MCF 10A (cell line): ENCODE results near the gene SETD3. TPM values are rescaled to one million over a fixed set of nuclear protein-coding genes. Genes with fewer than 3 reads are reported as not detected.

Experiments
- BruUV-seq: library from RNA; stranded (reverse); fragments of 400-500 nt; replicated peaks from 2 replicates; lab custom pipeline; 2021; lab: Mats Ljungman, UMichigan
- CTCF ChIA-PET: fragments of 300-600 bp; sonication (Branson Sonifier 250); formaldehyde crosslinking; extraction: SDS; loops from one replicate; lab custom pipeline; 2021; ENCODE audit warnings: antibody characterized with exemption, inconsistent platforms; lab: Yijun Ruan, JAX
- POLR2A ChIA-PET: fragments of 300-600, 350-650 bp; sonication (Branson Sonifier 250); formaldehyde crosslinking; extraction: SDS; loops from one replicate; lab custom pipeline; 2020; ENCODE audit warnings: antibody characterized with exemption, inconsistent platforms; lab: Yijun Ruan, JAX
- DNase-seq: peaks from one replicate; pipeline ENCODE4 v3.0.0-alpha.2; 2018; ENCODE audit not compliant: unreplicated experiment
- H3K27ac Mint-ChIP-seq: one replicate; pipeline ENCODE4 v1.8.0; 2022; ENCODE audit warnings: mild to moderate bottlenecking, low read depth, mixed read lengths; ENCODE audit not compliant: unreplicated experiment
- H3K27me3 Mint-ChIP-seq: one replicate; pipeline ENCODE4 v1.8.0; 2022; ENCODE audit warnings: mixed read lengths; ENCODE audit not compliant: insufficient read depth, unreplicated experiment
- H3K36me3 Mint-ChIP-seq: one replicate; pipeline ENCODE4 v1.8.0; 2022; ENCODE audit warnings: mild to moderate bottlenecking, moderate library complexity, mixed read lengths; ENCODE audit not compliant: insufficient read depth, unreplicated experiment
- H3K4me1 Mint-ChIP-seq: one replicate; pipeline ENCODE4 v1.8.0; 2022; ENCODE audit warnings: mixed read lengths; ENCODE audit not compliant: insufficient read depth, unreplicated experiment
- H3K4me3 Mint-ChIP-seq: one replicate; pipeline ENCODE4 v1.8.0; 2022; ENCODE audit warnings: mild to moderate bottlenecking, moderate library complexity, mixed read lengths; ENCODE audit not compliant: unreplicated experiment
- H3K9me3 Mint-ChIP-seq: one replicate; pipeline ENCODE4 v1.8.0; 2022; ENCODE audit warnings: mixed read lengths; ENCODE audit not compliant: unreplicated experiment
- intact Hi-C: fragments of 100-400 bp; cut with micrococcal nuclease; formaldehyde crosslinking; loops from 2 replicates; pipeline ENCODE4 v1.14.1; 2022
- total RNA-seq: library from RNA; stranded (reverse); gene quantifications from 2 replicates; pipeline ENCODE4 v1.2.3, GENCODE V29; 2022
- TF ChIP-seq, protein P1 (sequence below): fragments of 200-600 bp; IDR thresholded peaks from one replicate; pipeline ENCODE4 v1.8.0; 2022; ENCODE audit warnings: antibody characterized with exemption, mild to moderate bottlenecking; ENCODE audit not compliant: unreplicated experiment

The SETD3 gene
- total RNA-seq, 1 experiment from 2014 or later, result 50.6 TPM

DNA sequence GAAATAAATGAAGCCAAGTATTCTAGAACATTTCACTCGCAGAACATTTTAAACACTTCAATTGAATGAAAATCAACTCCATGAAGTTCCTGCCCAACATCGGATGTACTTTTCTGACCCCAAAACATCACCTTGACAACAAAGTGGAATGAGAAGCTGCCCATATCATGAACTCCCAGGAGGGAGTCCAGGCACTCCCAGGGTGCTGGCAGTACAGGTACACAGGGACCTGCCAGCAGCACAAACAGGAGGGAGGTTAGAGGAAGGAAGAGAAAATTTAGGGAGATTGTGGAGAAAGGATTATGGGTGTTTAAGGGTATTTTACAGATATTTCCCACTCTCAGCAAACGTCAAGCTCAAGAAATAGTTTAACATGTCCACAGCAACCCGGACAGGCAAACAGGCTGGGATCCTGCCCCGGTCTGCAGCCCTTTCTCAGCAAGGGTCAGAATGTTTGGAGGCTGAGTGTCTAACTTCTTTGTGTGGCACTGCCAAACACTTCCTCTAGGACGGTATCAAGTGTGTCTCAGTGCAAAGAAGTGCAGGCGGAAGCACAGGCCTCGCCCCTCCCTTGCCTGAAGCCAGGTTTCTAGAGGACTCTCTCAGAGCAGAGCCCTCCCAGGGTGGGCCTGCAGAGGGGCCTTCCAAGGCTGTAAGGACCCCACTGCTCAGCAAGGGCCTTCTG lies 72.2 kb downstream of the SETD3 start:
- no peak for DNase-seq
- no peaks in the 10 kb centered on the region for H3K9me3 Mint-ChIP-seq
- no TSS peak for BruUV-seq
- POLR2A ChIA-PET, result no interaction called here
- intact Hi-C loops, result no loop called here
- CTCF ChIA-PET, result interaction anchor here (1.1 kb wide), 1 partner anchor 20 kb away, joined by 4 read pairs; no protein-coding TSS in a partner anchor
- H3K27ac Mint-ChIP-seq, result no peak overlapping the region
- H3K27me3 Mint-ChIP-seq, result no peaks in the 10 kb centered on the region
- H3K4me1 Mint-ChIP-seq, result no peaks in the 10 kb centered on the region
- H3K36me3 Mint-ChIP-seq, result peaks cover 45% of the 10 kb centered on the region
- TF ChIP-seq, protein P1, sequence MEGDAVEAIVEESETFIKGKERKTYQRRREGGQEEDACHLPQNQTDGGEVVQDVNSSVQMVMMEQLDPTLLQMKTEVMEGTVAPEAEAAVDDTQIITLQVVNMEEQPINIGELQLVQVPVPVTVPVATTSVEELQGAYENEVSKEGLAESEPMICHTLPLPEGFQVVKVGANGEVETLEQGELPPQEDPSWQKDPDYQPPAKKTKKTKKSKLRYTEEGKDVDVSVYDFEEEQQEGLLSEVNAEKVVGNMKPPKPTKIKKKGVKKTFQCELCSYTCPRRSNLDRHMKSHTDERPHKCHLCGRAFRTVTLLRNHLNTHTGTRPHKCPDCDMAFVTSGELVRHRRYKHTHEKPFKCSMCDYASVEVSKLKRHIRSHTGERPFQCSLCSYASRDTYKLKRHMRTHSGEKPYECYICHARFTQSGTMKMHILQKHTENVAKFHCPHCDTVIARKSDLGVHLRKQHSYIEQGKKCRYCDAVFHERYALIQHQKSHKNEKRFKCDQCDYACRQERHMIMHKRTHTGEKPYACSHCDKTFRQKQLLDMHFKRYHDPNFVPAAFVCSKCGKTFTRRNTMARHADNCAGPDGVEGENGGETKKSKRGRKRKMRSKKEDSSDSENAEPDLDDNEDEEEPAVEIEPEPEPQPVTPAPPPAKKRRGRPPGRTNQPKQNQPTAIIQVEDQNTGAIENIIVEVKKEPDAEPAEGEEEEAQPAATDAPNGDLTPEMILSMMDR, result no peak
- H3K4me3 Mint-ChIP-seq, result no peak overlapping the region

DNA sequence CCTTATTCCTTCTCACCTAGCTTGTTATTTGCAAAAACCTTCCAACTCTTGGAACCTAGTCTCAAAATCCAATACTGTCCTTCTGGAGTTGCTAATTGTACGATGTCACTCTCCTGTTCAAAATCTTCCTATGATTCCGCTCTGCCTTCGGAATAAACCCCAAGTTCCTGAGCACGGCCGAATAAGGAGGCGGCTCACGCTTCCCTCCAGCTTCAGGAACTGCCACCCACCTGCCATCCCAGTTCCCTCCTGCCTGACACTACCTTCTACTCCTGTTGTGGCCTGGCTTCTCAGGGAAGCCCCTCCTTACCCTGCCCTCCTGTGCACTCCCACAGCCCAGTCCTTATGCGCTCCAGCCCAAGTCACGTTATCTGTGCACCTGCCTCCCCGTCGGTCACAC lies 73.2 kb downstream of the SETD3 start:
- H3K4me1 Mint-ChIP-seq, result no peaks in the 10 kb centered on the region
- H3K4me3 Mint-ChIP-seq, result no peak overlapping the region
- DNase-seq, result no peak
- TF ChIP-seq, protein P1, result no peak
- BruUV-seq, result no TSS peak
- intact Hi-C loops, result no loop called here
- CTCF ChIA-PET, result interaction anchor here (0.8 to 1.0 kb wide), 3 partner anchors 13 to 18 kb away, joined by 3 to 5 read pairs (median 3); no protein-coding TSS in a partner anchor
- H3K36me3 Mint-ChIP-seq, result peaks cover 50% of the 10 kb centered on the region
- no peak overlapping the region for H3K27ac Mint-ChIP-seq
- POLR2A ChIA-PET, result no interaction called here
- no peaks in the 10 kb centered on the region for H3K27me3 Mint-ChIP-seq
- H3K9me3 Mint-ChIP-seq, result no peaks in the 10 kb centered on the region

DNA sequence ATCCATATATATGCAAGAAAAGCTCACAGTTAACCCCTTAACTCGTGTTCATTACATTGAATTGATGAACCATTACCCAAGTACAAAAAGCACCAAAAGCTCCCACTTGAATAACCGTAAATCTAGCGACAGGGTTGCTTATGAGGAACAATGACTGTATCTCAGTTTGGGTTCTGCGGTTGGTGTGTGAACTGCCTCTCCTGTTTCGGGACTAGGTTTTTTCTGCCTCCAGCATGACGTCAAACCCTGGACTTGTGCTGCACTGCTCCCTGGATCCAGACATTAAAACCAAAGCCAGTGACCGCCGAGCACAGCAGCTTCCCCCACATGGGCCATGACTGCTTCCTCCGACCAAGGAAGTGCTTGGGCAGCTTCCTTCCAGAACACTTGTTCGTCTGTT lies 77.7 kb downstream of the SETD3 start:
- BruUV-seq, result no TSS peak
- ChIA-PET CTCF (interaction anchor here (1.2 to 2.6 kb wide), 2 partner anchors 10 to 128 kb away, joined by 3 to 11 read pairs; no protein-coding TSS in a partner anchor), POLR2A (interaction anchor here (0.7 kb wide), 1 partner anchor 15 kb away, joined by 3 read pairs; no protein-coding TSS in a partner anchor)
- intact Hi-C loops, result no loop called here
- H3K4me1 Mint-ChIP-seq, result no peaks in the 10 kb centered on the region
- peak overlapping the region; percentile 24 for H3K27ac Mint-ChIP-seq
- TF ChIP-seq, protein P1, result no peak
- no peaks in the 10 kb centered on the region for H3K27me3 Mint-ChIP-seq
- no peak for DNase-seq
- no peak overlapping the region for H3K4me3 Mint-ChIP-seq
- H3K36me3 Mint-ChIP-seq, result peaks cover 53% of the 10 kb centered on the region
- H3K9me3 Mint-ChIP-seq, result no peaks in the 10 kb centered on the region

DNA sequence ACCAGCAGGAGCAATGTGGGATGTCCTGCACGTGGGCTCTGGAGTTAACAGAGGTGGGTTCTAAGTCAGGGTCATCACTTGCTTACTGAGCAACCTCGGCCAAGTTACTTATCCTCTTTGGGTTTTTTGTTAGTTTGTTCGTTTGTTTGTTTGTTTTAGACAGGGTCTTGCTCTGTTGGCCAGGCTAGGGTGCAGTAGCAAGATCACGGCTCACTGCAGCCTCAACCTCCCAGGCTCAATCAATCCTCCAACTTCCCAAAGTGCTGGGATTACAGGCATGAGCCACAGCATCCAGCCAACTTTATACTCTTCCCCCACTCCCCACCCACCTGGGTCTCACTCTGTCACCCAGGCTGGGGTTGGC lies 78.4 kb downstream of the SETD3 start:
- H3K27ac Mint-ChIP-seq, result peak overlapping the region; percentile 24

More for the DNA sequence above, 78.4 kb downstream of the SETD3 start:
- no peak for DNase-seq
- H3K27me3 Mint-ChIP-seq, result no peaks in the 10 kb centered on the region
- BruUV-seq, result no TSS peak
- ChIA-PET POLR2A (interaction anchor here (0.7 kb wide), 1 partner anchor 14 kb away, joined by 3 read pairs; no protein-coding TSS in a partner anchor), CTCF (interaction anchor here (0.5 to 2.6 kb wide), 6 partner anchors 9 to 1242 kb away, joined by 3 to 13 read pairs (median 6); no protein-coding TSS in a partner anchor)
- intact Hi-C loops, result no loop called here
- no peak overlapping the region for H3K4me3 Mint-ChIP-seq
- H3K4me1 Mint-ChIP-seq, result no peaks in the 10 kb centered on the region
- H3K9me3 Mint-ChIP-seq, result no peaks in the 10 kb centered on the region
- TF ChIP-seq, protein P1, result no peak
- peaks cover 55% of the 10 kb centered on the region for H3K36me3 Mint-ChIP-seq
